ENCODE measurements around the gene PRRG2.
A peak's percentile ranks its signal among the peaks of the same experiment; 100 is the strongest.

PRRG2 gene

DNA sequence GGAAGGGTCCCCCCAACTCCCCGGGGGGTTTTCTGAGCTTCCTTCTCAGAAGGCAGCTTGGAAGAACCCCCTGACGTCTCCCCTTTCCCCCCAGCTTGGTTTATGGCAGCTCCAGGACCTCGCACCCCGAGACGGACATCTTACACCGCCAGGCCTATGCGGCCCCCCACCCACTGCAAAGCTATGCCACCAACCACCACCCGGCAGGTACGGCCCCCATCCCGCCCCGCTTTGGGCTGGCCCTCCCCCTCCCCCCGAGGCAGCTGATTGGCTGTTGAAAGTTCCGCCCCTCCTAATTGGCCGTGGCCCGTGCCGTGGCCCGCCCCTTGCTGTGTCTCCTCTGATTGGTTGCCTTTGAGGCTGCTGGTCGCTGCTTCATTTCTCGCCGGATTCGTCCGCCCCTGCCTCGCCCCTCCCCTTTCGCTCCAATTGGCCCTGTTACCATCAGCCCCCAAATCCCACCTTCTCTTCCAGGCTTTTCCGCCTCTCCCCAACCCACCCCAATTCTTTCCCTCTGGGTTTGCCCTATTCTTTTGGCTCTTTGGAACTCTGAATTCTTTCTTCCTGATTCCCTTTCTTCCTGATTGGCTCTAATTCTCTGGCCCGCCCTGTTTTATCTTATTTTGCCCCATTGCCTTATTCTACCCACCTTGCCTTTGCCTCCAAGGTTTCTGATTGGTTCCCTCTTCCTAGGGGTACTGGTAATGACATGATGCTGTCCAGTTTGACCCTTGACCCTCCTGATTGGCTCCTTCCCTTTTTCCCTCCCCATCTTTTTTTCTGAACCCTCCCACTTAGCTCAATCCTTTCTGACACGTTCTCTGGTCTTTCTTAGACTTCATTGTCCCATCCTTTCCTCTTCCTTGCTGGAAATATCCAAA lies 12.4 kb downstream of the PRRG2 start:
- TF ChIP-seq PKNOX1 (IDR thresholded peaks at IDR 0.05), result no peak
- TF ChIP-seq CTBP1 (IDR thresholded peaks at IDR 0.05; ENCODE audit: borderline replicate concordance), result no peak
- no peak for TF ChIP-seq SP1 (IDR thresholded peaks at IDR 0.05)
- no peak for TF ChIP-seq BHLHE40 (IDR thresholded peaks at IDR 0.05; ENCODE audit: borderline replicate concordance)
- TF ChIP-seq LEF1 (IDR thresholded peaks at IDR 0.05; ENCODE audit: borderline replicate concordance), result no peak
- no peak for TF ChIP-seq ARNT (IDR thresholded peaks at IDR 0.05)
- TF ChIP-seq SUZ12 (IDR thresholded peaks at IDR 0.05), result no peak
- TF ChIP-seq ZNF384 (IDR thresholded peaks at IDR 0.05), result no peak
- no peak for TF ChIP-seq NFRKB (IDR thresholded peaks at IDR 0.05)
- no peak for TF ChIP-seq FOXM1 (IDR thresholded peaks at IDR 0.05; ENCODE audit: borderline replicate concordance)
- TF ChIP-seq TARDBP (IDR thresholded peaks at IDR 0.05), result no peak
- TF ChIP-seq FOXK2 (IDR thresholded peaks at IDR 0.05), result no peak
- no peak for TF ChIP-seq ELF4 (IDR thresholded peaks at IDR 0.05)
- ChIA-PET POLR2A (interaction anchor here (1.3 to 4.6 kb wide), 3 partner anchors 48 to 98 kb away, joined by 3 to 61 read pairs (median 6); partner anchors contain the start of genes BCL2L12, IRF3, RPS11 and RRAS), CTCF (interaction anchor here (0.6 to 0.7 kb wide), 4 partner anchors 9 to 157 kb away, joined by 3 to 4 read pairs (median 4); no protein-coding TSS in a partner anchor)
- DNase-seq (ENCODE audit: extremely low spot score), result peak; percentile 98

DNA sequence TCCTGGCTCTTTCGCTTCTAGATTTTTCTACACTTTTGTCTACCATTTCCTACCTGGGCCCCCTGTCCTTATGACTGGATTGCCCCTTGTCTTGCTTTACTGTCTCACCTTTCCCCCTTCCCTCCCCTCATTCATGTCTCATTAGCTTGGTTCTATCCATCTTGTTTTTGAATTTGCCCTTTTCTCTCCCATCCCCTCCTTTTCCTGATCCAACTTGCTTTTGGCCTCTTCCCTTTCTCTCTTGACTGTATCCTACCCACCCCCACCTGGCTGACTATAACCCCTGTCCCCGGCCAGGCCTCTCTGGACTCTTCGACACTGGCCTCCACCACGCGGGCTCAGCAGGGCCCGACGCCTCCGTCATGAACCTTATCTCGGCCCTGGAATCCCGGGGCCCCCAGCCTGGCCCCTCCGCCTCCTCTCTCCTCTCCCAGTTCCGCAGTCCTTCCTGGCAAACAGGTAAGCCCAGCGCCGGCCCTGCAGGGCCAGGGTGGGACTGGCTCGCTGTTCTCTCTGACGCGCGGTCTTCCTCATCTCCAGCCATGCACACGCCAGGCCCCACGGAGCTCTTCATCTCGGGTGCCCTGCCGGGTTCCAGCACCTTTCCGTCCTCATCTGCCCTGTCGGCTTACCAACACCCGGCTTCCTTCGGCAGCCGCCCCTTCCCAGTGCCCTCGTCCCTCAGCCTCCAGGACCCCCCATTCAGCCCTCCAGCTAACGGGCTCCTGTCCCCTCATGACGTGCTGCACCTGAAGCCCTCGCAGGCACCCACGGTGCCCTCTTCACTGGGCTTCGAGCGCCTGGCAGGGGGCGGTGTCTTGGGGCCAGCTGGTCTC lies 13.3 kb downstream of the PRRG2 start:
- POLR2A ChIA-PET, result interaction anchor here (1.3 to 4.6 kb wide), 4 partner anchors 46 to 98 kb away, joined by 3 to 61 read pairs (median 5); partner anchors contain the start of genes BCL2L12, IRF3, RPS11 and RRAS

DNA sequence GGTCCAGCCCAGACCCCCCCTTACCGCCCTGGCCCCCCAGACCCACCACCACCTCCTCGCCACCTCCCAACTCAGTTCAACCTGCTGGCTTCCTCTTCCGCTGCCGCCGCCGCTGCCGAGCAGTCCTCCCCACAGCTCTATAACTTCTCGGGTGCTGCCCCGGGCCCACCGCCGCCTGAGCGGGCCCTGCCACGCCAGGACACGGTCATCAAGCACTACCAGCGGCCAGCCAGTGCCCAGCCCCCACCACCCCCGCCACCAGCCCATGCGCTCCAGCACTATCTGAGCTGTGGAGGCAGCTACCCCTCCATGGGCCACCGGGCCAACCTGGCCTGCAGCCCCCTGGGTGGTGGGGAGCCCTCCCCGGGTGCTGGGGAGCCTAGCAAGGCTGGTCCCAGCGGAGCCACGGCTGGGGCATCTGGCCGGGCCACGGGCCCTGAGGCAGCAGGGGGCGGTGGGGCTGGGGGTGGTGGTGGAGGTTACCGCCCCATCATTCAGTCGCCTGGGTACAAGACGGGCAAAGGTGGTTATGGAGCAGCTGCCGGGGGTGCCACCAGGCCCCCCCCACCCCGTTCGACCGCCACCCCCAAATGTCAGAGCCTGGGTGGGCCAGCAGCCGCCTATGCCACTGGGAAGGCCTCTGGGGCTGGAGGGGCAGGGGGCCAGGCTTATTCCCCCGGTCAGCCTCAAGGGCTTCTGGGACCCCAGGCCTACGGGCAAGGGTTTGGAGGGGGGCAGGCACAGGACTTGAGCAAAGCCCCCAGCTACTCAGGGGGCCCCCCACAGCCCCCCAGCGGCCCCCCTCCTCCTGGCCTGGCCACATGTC lies 14.1 kb downstream of the PRRG2 start:
- POLR2A ChIA-PET, result interaction anchor here (0.8 to 1.3 kb wide), 2 partner anchors 45 to 69 kb away, joined by 3 to 4 read pairs; partner anchors contain the start of gene RRAS
- TF ChIP-seq SUZ12 (IDR thresholded peaks at IDR 0.05) (no peak), SP1 (IDR thresholded peaks at IDR 0.05) (no peak), FOXA1 (IDR thresholded peaks at IDR 0.05) (no peak), FOXK2 (IDR thresholded peaks at IDR 0.05) (no peak), ARNT (IDR thresholded peaks at IDR 0.05) (no peak), ELF4 (IDR thresholded peaks at IDR 0.05) (no peak), L3MBTL2 (conservative IDR thresholded peaks at IDR 0.05) (no peak), PKNOX1 (IDR thresholded peaks at IDR 0.05) (no peak), FOXM1 (IDR thresholded peaks at IDR 0.05; ENCODE audit: borderline replicate concordance) (no peak), HDGF (IDR thresholded peaks at IDR 0.05; ENCODE audit: borderline replicate concordance) (no peak)
- CTCF ChIA-PET, result no interaction called here
- DNase-seq (ENCODE audit: extremely low spot score), result no peak

More for the DNA sequence above, 13.3 kb downstream of the PRRG2 start:
- CTCF ChIA-PET, result interaction anchor here (0.7 kb wide), 1 partner anchor 8 kb away, joined by 3 read pairs; no protein-coding TSS in a partner anchor
- no peak for TF ChIP-seq PKNOX1 (IDR thresholded peaks at IDR 0.05)
- no peak for TF ChIP-seq ARNT (IDR thresholded peaks at IDR 0.05)
- no peak for TF ChIP-seq FOXM1 (IDR thresholded peaks at IDR 0.05; ENCODE audit: borderline replicate concordance)
- TF ChIP-seq FOXA1 (IDR thresholded peaks at IDR 0.05), result no peak
- TF ChIP-seq LEF1 (IDR thresholded peaks at IDR 0.05; ENCODE audit: borderline replicate concordance), result no peak
- no peak for TF ChIP-seq TARDBP (IDR thresholded peaks at IDR 0.05)
- no peak for TF ChIP-seq SP1 (IDR thresholded peaks at IDR 0.05)
- no peak; the same call in 1 of the 2 replicates for TF ChIP-seq ZNF384 (IDR thresholded peaks at IDR 0.05)
- no peak for TF ChIP-seq L3MBTL2 (conservative IDR thresholded peaks at IDR 0.05)
- no peak for TF ChIP-seq SUZ12 (IDR thresholded peaks at IDR 0.05)
- no peak for TF ChIP-seq CTBP1 (IDR thresholded peaks at IDR 0.05; ENCODE audit: borderline replicate concordance)
- TF ChIP-seq HDGF (IDR thresholded peaks at IDR 0.05; ENCODE audit: borderline replicate concordance), result no peak
- no peak for TF ChIP-seq NFRKB (IDR thresholded peaks at IDR 0.05)
- no peak for TF ChIP-seq FOXK2 (IDR thresholded peaks at IDR 0.05)
- no peak for TF ChIP-seq ELF4 (IDR thresholded peaks at IDR 0.05)
- no peak for TF ChIP-seq BHLHE40 (IDR thresholded peaks at IDR 0.05; ENCODE audit: borderline replicate concordance)
- DNase-seq (ENCODE audit: extremely low spot score), result no peak

GRCh38 chr19:49595819-49596404 lies 14.8 kb downstream of the PRRG2 start:
- ChIA-PET POLR2A (interaction anchor here (0.8 to 1.3 kb wide), 2 partner anchors 44 to 69 kb away, joined by 3 to 4 read pairs; partner anchors contain the start of gene RRAS), CTCF (no interaction called here)
- TF ChIP-seq ARNT (IDR thresholded peaks at IDR 0.05) (no peak), L3MBTL2 (conservative IDR thresholded peaks at IDR 0.05) (no peak), FOXM1 (IDR thresholded peaks at IDR 0.05; ENCODE audit: borderline replicate concordance) (no peak)
- no peak for DNase-seq (ENCODE audit: extremely low spot score)

Measured in HEK293T (cell line).